Measurements from ENCODE around the gene NEK2. TPM values are rescaled to one million over a fixed set of nuclear protein-coding genes. Genes with fewer than 3 reads are reported as not detected.

NEK2 gene
- total and polyA plus RNA-seq, 2 of the 13 experiments (the other 11 are each of a cell fraction or from before 2014, with no cell fraction given) = 10.9 to 40.8 TPM

DNA sequence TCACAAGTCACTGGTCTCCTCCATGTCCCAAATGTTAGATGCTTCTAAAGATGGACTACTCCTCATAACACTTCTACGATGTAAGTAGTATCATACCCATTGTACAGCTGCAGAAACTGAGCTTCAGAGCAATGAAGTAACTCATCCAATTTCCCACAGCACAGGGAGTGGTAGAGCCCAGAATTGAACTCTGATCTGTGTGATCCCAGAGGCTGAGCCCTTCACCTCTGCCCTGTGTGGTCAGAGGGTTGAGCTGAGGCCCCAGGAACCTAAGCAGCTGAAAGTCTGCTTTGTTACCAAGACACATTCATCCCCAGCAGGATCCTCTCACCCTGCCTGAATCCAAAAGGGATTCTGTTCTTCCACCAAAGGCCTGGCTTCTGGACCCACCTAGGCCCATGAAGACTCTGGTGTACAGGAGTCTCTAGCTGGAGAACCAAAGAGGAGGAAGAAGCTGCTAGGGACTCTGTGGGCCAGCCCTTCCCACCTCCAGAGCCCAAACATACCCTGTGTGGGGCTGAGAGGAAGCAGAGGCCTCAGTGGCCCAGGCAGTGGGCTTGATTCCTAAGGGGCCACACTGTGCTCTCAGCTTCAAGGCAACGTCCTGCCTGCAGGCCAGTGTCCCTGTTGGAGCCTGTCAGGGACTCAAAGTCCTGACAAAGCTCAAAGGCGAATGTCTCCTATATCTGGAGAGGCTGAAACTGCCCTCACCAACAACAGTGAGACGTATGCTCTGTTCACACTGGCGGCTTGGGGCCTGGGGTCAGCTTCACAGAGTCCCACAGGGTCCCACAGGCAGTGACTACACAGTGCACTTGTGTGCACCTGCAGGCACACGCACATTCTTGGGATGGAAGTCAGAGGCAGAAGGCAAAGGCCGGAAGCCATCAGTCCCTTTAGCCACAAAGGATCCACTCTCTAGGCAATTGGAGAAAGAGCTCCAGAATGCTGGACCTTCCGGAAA lies 56.1 kb downstream of the NEK2 start (continued):
- TF ChIP-seq ZNF646 (CRISPR knock-in tag; IDR thresholded peaks at IDR 0.05) (peak; percentile 65; the same call in 1 of the 2 replicates), ZNF569 (CRISPR knock-in tag; IDR thresholded peaks at IDR 0.05; ENCODE audit: borderline replicate concordance) (no peak), FOSL2 (CRISPR knock-in tag; IDR thresholded peaks at IDR 0.05) (0 out of 2 replicates have a peak, but pooled peaks have one; percentile 16), EEA1 (CRISPR knock-in tag; IDR thresholded peaks at IDR 0.05; ENCODE audit: borderline replicate concordance) (no peak), ZNF33A (CRISPR knock-in tag; IDR thresholded peaks at IDR 0.05; ENCODE audit: borderline replicate concordance) (no peak), SOX13 (IDR thresholded peaks at IDR 0.05) (no peak), SOX13 (CRISPR knock-in tag; conservative IDR thresholded peaks at IDR 0.05 in 1 of 2, IDR thresholded peaks at IDR 0.05 in 1 of 2) (peak in 1 of 2 experiments; percentile 66; a peak in 1 of 4 replicates), RARA (CRISPR knock-in tag; IDR thresholded peaks at IDR 0.05) (peak; percentile 87), CBX5 (CRISPR knock-in tag; IDR thresholded peaks at IDR 0.05; ENCODE audit: borderline replicate concordance) (no peak), ZNF382 (CRISPR knock-in tag; IDR thresholded peaks at IDR 0.05; ENCODE audit: borderline replicate concordance) (no peak), NR2C2 (CRISPR knock-in tag; IDR thresholded peaks at IDR 0.05; ENCODE audit: borderline replicate concordance) (peak; percentile 72), ZIK1 (CRISPR knock-in tag; IDR thresholded peaks at IDR 0.05; ENCODE audit: borderline replicate concordance, low read depth) (no peak), MED8 (CRISPR knock-in tag; IDR thresholded peaks at IDR 0.05; ENCODE audit: insufficient replicate concordance) (no peak), ZNF607 (CRISPR knock-in tag; IDR thresholded peaks at IDR 0.05; ENCODE audit: borderline replicate concordance) (0 out of 2 replicates have a peak, but pooled peaks have one; percentile 17)
- TF ChIP-seq, protein P1, sequence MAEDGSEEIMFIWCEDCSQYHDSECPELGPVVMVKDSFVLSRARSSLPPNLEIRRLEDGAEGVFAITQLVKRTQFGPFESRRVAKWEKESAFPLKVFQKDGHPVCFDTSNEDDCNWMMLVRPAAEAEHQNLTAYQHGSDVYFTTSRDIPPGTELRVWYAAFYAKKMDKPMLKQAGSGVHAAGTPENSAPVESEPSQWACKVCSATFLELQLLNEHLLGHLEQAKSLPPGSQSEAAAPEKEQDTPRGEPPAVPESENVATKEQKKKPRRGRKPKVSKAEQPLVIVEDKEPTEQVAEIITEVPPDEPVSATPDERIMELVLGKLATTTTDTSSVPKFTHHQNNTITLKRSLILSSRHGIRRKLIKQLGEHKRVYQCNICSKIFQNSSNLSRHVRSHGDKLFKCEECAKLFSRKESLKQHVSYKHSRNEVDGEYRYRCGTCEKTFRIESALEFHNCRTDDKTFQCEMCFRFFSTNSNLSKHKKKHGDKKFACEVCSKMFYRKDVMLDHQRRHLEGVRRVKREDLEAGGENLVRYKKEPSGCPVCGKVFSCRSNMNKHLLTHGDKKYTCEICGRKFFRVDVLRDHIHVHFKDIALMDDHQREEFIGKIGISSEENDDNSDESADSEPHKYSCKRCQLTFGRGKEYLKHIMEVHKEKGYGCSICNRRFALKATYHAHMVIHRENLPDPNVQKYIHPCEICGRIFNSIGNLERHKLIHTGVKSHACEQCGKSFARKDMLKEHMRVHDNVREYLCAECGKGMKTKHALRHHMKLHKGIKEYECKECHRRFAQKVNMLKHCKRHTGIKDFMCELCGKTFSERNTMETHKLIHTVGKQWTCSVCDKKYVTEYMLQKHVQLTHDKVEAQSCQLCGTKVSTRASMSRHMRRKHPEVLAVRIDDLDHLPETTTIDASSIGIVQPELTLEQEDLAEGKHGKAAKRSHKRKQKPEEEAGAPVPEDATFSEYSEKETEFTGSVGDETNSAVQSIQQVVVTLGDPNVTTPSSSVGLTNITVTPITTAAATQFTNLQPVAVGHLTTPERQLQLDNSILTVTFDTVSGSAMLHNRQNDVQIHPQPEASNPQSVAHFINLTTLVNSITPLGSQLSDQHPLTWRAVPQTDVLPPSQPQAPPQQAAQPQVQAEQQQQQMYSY (CRISPR knock-in tag; IDR thresholded peaks at IDR 0.05) = no peak

Measured in HepG2 (cell line).